Measurements from ENCODE around the gene TNFRSF21. TPM values are rescaled to one million over a fixed set of nuclear protein-coding genes. Genes with fewer than 3 reads are reported as not detected.
A peak's percentile ranks its signal among the peaks of the same experiment; 100 is the strongest.
"Not testable (repeated sequence)": the region's sequence is repeated elsewhere in the genome, so short reads cannot be mapped to it uniquely, and the experiment has no call there.

The TNFRSF21 gene
- total and polyA plus RNA-seq, 12 donors = 1.9 to 13.7 (median 7.5) TPM

GRCh38 chr6:47319382-47319781 lies 9.7 kb upstream of the TNFRSF21 start:
- Histone ChIP-seq H3K4me1 (replicated peaks in 1 of 2) (no peaks in the 10 kb centered on the region), H3K36me3 (replicated peaks in 1 of 2) (no peaks in the 10 kb centered on the region), H3K9me3 (replicated peaks in 1 of 3) (no peaks in the 10 kb centered on the region), H3K4me3 (no peak overlapping the region), H3K27me3 (no peaks in the 10 kb centered on the region), H3K27ac (no peak overlapping the region)
- no peak for DNase-seq
- intact Hi-C loops (cut with DNase I) = no loop called here
- no peak for TF ChIP-seq CTCF (IDR thresholded peaks at IDR 0.05)
- TF ChIP-seq POLR2A (IDR thresholded peaks at IDR 0.05) = no peak
- WGBS, 4 donors = 79 to 82% (median 81%) methylated on average over 3 of the region's 3 CpGs

- TF ChIP-seq CTCF (IDR thresholded peaks at IDR 0.05) (no peak), POLR2A (IDR thresholded peaks at IDR 0.05) (no peak)
- H3K27me3 ChIP-seq = no peaks in the 10 kb centered on the region
- no peaks in the 10 kb centered on the region for H3K36me3 ChIP-seq (replicated peaks in 1 of 2)
- no peak overlapping the region for H3K4me3 ChIP-seq
- WGBS, 4 donors = 68 to 81% (median 76%) methylated on average over 3 of the region's 3 CpGs
- H3K27ac ChIP-seq = no peak overlapping the region
- DNase-seq = no peak
- H3K4me1 ChIP-seq (replicated peaks in 1 of 2) = no peaks in the 10 kb centered on the region
- intact Hi-C loops (cut with DNase I) = no loop called here
- H3K9me3 ChIP-seq (replicated peaks in 1 of 3) = no peaks in the 10 kb centered on the region
These were observed 8.7 kb upstream of the TNFRSF21 start for GRCh38 chr6:47318236-47318989.

GRCh38 chr6:47315181-47315580 lies 5.5 kb upstream of the TNFRSF21 start:
- H3K27me3 ChIP-seq; H3K36me3 ChIP-seq (replicated peaks in 1 of 2); DNase-seq; H3K4me3 ChIP-seq; H3K9me3 ChIP-seq (replicated peaks in 1 of 3); intact Hi-C loops (cut with DNase I); H3K4me1 ChIP-seq (replicated peaks in 1 of 2); H3K27ac ChIP-seq: not testable (repeated sequence)
- 53 to 69% (median 66%) methylated on average over 8 of the region's 8 CpGs for whole genome bisulfite sequencing, 4 donors

- intact Hi-C loops (cut with DNase I) = no loop called here
- DNase-seq = no peak
These were observed 401 bp upstream of the TNFRSF21 start for GRCh38 chr6:47310131-47310480.

More at GRCh38 chr6:47310131-47310480, 401 bp upstream of the TNFRSF21 start:
- no peaks in the 10 kb centered on the region for H3K4me1 ChIP-seq (replicated peaks in 1 of 2)
- H3K27ac ChIP-seq = no peak overlapping the region
- WGBS, 4 donors = 1 to 6% (median 5%) methylated on average over 7 of the region's 7 CpGs
- TF ChIP-seq POLR2A (IDR thresholded peaks at IDR 0.05) (no peak), CTCF (IDR thresholded peaks at IDR 0.05) (peak in 2 of 6 experiments; percentile 1 to 7)
- no peaks in the 10 kb centered on the region for H3K36me3 ChIP-seq (replicated peaks in 1 of 2)
- no peaks in the 10 kb centered on the region for H3K9me3 ChIP-seq (replicated peaks in 1 of 3)
- H3K4me3 ChIP-seq = peak overlapping the region in 1 of 4 donors; percentile 34
- H3K27me3 ChIP-seq = no peaks in the 10 kb centered on the region
